Measurements from ENCODE around the gene CDKAL1. TPM values are rescaled to one million over a fixed set of nuclear protein-coding genes. Genes with fewer than 3 reads are reported as not detected.
A peak's percentile ranks its signal among the peaks of the same experiment; 100 is the strongest.
"Not testable (repeated sequence)": the region's sequence is repeated elsewhere in the genome, so short reads cannot be mapped to it uniquely, and the experiment has no call there.

Gene CDKAL1
- total RNA-seq, 4 donors from 2014 or later: 11.8 to 21.4 (median 13.8) TPM

DNA sequence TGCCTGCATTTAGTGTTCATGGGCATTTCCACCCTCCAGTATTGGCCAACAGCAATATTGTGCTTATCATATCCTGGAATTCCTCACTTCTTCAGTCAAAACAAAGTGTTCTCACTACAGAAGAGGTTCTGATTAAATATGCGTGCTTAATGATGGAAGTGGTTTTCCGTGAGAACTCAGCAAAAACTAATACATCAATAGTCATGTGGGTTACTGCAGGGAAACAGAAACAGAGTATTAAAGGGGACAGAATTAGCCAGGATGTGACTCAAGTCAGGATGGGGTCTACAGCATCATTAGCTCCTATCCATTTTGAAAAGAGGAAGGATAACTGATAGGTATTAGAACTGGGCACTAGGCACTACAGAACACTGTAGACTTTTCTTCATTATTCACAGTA is 384.6 kb downstream of the CDKAL1 start:
- no peak for DNase-seq (ENCODE audit: low spot score)
- no peak for ATAC-seq (ENCODE audit: low FRiP score)
- TF ChIP-seq, protein P1, sequence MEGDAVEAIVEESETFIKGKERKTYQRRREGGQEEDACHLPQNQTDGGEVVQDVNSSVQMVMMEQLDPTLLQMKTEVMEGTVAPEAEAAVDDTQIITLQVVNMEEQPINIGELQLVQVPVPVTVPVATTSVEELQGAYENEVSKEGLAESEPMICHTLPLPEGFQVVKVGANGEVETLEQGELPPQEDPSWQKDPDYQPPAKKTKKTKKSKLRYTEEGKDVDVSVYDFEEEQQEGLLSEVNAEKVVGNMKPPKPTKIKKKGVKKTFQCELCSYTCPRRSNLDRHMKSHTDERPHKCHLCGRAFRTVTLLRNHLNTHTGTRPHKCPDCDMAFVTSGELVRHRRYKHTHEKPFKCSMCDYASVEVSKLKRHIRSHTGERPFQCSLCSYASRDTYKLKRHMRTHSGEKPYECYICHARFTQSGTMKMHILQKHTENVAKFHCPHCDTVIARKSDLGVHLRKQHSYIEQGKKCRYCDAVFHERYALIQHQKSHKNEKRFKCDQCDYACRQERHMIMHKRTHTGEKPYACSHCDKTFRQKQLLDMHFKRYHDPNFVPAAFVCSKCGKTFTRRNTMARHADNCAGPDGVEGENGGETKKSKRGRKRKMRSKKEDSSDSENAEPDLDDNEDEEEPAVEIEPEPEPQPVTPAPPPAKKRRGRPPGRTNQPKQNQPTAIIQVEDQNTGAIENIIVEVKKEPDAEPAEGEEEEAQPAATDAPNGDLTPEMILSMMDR (IDR thresholded peaks at IDR 0.05): no peak

DNA sequence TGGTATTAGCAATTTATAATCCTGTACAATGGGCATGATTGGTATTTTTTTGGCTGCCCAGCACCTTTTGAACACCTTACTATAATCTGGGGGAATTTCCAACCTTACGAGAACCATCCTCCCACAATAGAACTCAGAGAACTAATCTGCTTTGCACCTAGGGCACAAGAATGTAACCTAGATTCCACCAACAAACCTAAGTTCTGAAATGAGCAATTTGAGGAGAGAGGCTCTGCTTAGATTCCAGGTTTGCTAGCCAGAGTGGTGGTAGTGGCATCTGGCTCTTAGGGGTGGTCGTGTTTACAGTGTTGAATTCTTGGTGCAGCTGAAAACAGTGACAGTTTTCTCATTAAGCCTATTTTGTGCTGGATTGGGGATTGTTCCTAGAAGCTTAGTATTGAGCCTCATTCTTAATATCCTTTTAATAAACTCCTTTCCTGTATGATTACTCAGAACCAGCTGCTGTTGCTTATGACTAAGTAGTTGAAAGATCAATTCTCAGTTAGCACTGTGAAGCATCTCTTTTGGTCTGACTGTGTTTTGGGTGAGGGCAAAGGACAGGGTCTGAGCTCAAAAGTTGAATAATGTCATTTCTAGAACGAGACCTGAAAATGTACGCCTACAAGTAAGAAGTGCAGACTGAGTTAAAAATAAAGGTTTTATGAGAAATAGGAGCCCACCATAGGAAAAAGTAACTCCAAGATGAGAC is 385.6 kb downstream of the CDKAL1 start:
- ATAC-seq (ENCODE audit: low FRiP score) (no peak), DNase-seq (ENCODE audit: low spot score) (no peak)
- TF ChIP-seq, protein P1 (IDR thresholded peaks at IDR 0.05): no peak

DNA sequence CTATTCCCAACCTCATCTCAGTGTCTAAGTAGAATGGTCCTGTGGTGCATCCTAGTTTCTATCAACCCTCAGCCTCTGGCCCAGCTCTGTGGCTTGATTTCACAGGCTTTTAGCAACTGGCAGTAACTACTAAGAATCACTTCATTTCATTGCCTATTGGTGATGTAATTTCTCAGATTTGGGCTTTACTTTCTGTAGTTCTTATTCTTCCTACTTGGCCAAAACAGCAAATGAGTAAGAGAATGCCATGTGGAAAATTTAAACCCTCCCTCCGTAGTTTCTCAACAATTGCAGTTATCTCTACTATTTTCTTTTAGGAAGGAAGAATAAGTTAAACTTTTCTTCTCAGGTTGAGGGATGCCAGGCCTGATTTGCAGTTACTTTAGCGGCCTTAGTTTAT is 387.3 kb downstream of the CDKAL1 start:
- peak; percentile 69 for ATAC-seq (ENCODE audit: low FRiP score)
- DNase-seq (ENCODE audit: low spot score): no peak
- TF ChIP-seq, protein P1 (IDR thresholded peaks at IDR 0.05): no peak

DNA sequence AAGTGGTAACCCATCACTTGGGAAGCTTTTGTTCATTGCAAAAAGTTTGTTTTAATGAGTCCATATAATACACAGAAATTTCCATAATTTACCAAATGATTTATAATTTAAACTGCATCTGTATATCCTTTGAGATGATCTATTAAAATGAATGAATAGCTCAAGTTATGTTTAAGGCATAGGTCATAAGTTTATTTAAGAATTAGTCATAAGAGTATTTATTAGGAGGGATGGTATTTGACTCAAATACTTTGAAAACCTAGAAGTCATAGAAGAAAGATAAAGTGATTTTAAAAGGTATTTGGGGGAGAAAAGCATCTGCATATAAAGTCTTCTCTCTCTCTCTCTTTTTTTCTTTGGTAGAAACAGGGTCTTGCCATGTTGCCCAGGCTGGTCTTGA is 388.5 kb downstream of the CDKAL1 start:
- TF ChIP-seq, protein P1 (IDR thresholded peaks at IDR 0.05): no peak
- no peak for DNase-seq (ENCODE audit: low spot score)
- ATAC-seq (ENCODE audit: low FRiP score): no peak

DNA sequence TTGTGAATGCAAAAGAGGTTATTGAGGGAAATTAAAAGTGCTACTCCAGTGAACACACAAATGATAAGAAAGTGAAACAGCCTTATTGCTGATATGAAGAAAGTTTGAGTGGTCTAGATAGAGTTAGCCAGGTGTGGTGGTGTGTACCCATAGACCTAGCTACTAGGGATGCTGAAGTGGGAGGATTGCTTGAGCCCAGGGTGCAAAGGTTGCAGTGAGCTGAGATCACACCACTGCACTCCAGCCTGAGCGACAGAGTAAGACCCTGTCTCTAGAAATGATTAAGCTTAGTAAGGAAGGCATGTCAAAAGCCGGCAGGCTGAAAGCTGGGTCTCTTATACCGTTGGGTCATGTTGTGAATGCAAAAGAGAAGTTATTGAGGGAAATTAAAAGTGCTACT is 389.8 kb downstream of the CDKAL1 start:
- not testable (repeated sequence) for ATAC-seq (ENCODE audit: low FRiP score); DNase-seq (ENCODE audit: low spot score)

DNA sequence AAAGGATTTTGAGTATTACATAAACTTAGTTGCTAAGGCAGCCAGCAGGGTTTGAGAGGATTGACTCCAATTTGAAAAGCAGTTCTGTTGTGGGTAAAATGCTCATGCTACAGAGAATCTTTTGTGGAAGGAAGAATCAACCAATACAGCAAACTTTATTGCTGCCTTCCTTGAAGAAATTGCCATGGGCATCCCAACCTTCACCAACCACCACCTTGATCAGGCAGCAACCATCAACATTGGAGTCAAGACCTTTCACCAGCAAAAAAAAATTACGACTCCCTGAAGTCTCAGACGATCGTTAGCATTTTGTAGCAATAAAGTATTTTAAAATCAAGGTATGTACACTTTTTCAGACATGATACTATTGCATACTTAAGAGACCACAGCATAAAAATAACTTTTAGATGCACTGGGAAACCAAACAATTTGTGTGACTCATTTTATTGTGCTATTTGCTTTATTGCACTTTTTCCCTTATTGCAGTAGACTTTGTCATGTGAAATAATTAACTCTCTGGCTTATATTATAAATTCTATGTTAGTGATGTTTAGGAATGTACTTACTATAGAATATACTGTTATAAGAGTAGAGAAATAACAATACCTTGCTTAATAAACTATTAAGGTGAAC is 390.8 kb downstream of the CDKAL1 start:
- ATAC-seq (ENCODE audit: low FRiP score): no peak
- no peak for DNase-seq (ENCODE audit: low spot score)
- TF ChIP-seq, protein P1 (IDR thresholded peaks at IDR 0.05): no peak

DNA sequence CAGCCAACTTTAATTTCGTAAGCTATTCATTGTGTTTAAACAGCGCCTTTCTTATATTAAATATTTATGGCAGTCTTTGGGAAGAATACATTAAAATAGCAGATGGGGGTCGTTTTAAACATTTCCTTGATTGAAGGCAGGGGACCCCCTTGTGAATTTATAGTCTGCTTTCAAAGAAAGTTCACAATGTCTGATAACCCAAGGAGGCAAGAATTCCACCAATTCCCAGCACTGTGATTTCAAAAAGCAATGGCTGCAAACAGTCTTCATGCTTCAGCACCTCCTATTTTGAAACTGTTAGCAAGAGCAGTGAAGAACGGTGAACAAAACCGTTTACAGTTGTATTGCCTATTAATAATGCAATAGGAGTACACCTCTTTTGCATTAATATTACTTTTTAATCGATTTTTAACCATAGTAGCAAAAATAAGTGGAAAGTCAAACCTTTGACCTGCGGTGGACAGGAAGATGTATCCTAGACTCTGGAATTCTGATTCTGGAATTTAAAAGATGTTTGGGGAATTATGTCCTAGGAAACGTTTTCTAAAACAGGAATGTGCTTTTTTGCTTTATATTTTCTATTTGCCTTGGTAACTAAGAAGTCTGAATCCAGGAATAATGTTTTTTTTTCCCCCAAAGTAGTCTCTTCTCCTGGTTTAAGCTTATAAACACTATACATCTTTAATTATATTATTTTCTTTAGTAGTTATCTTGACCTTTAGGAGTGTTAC is 393.0 kb downstream of the CDKAL1 start:
- DNase-seq (ENCODE audit: low spot score): no peak
- TF ChIP-seq, protein P1 (IDR thresholded peaks at IDR 0.05): no peak
- no peak for ATAC-seq (ENCODE audit: low FRiP score)

Measured in omental fat pad (tissue), 4 donors.